H9 (cell line): ENCODE data around the gene TSPAN9. TPM values are rescaled to one million over a fixed set of nuclear protein-coding genes. Genes with fewer than 3 reads are reported as not detected.

Source experiments
- DNase-seq: peaks from one replicate; pipeline ENCODE4 v3.0.0-alpha.2; 2017
- H2AFZ ChIP-seq: one replicate; pipeline ENCODE4 v1.6.1; 2013; ENCODE audit warnings: mild to moderate bottlenecking, low read length, control low read depth, moderate library complexity
- H2AK5ac ChIP-seq: 2 replicates; pipeline ENCODE4 v1.6.1; 2013; ENCODE audit warnings: low read length, control low read depth, mixed read lengths; ENCODE audit not compliant: insufficient read length
- H2BK120ac ChIP-seq: one replicate; pipeline ENCODE4 v1.6.1; 2013; ENCODE audit warnings: low read depth, mild to moderate bottlenecking, low read length, control low read depth, inconsistent platforms; ENCODE audit not compliant: poor library complexity, severe bottlenecking
- H2BK12ac ChIP-seq: 2 replicates; pipeline ENCODE4 v1.6.1; 2013; ENCODE audit warnings: low read length, control low read depth, mixed read lengths, low read depth; ENCODE audit not compliant: insufficient read length
- H2BK15ac ChIP-seq: 2 replicates; pipeline ENCODE4 v1.6.1; 2013; ENCODE audit warnings: low read depth, low read length, control low read depth
- H2BK20ac ChIP-seq: one replicate; pipeline ENCODE4 v1.6.1; 2013; ENCODE audit warnings: low read depth, mild to moderate bottlenecking, low read length, control low read depth, inconsistent platforms; ENCODE audit not compliant: poor library complexity, severe bottlenecking
- H2BK5ac ChIP-seq: 2 replicates; pipeline ENCODE4 v1.6.1; 2013; ENCODE audit warnings: low read length, control low read depth, mixed read lengths; ENCODE audit not compliant: insufficient read length
- H3K14ac ChIP-seq: 2 replicates; pipeline ENCODE4 v1.6.1; 2013; ENCODE audit warnings: low read length, control low read depth; ENCODE audit not compliant: insufficient read depth
- H3K18ac ChIP-seq: 2 replicates; pipeline ENCODE4 v1.6.1; 2013; ENCODE audit warnings: low read depth, mild to moderate bottlenecking, mixed read lengths, low read length, control low read depth; ENCODE audit not compliant: insufficient read length
- H3K23ac ChIP-seq: 2 replicates; pipeline ENCODE4 v1.6.1; 2013; ENCODE audit warnings: low read length, control low read depth, mixed read lengths, low read depth; ENCODE audit not compliant: insufficient read length
- H3K23me2 ChIP-seq: 2 replicates; pipeline ENCODE4 v1.6.1; 2013; ENCODE audit warnings: low read depth, mild to moderate bottlenecking, mixed read lengths, low read length, control low read depth; ENCODE audit not compliant: insufficient read length, poor library complexity, severe bottlenecking
- H3K27ac ChIP-seq: 2 replicates; pipeline ENCODE4 v1.5.1; 2013; ENCODE audit warnings: low read length, control low read depth, mixed read lengths, low read depth; ENCODE audit not compliant: insufficient read length
- H3K27me3 ChIP-seq: 2 replicates; pipeline ENCODE4 v1.6.1; 2013; ENCODE audit warnings: low read length, control low read depth, inconsistent platforms; ENCODE audit not compliant: insufficient read depth
- H3K4ac ChIP-seq: 2 replicates; pipeline ENCODE4 v1.6.1; 2013; ENCODE audit warnings: low read depth, mild to moderate bottlenecking, control low read depth, inconsistent platforms, low read length, moderate library complexity
- H3K4me1 ChIP-seq: 2 replicates; pipeline ENCODE4 v1.6.1; 2013; ENCODE audit warnings: low read length, control low read depth, inconsistent platforms; ENCODE audit not compliant: insufficient read depth
- H3K4me2 ChIP-seq: 2 replicates; pipeline ENCODE4 v1.6.1; 2013; ENCODE audit warnings: low read length, control low read depth, mixed read lengths; ENCODE audit not compliant: insufficient read length, insufficient read depth
- H3K56ac ChIP-seq: 2 replicates; pipeline ENCODE4 v1.6.1; 2013; ENCODE audit warnings: low read depth, mild to moderate bottlenecking, mixed read lengths, low read length, control low read depth; ENCODE audit not compliant: insufficient read length
- H3K79me1 ChIP-seq: 2 replicates; pipeline ENCODE4 v1.6.1; 2013; ENCODE audit warnings: low read depth, mild to moderate bottlenecking, moderate library complexity, low read length, control low read depth, inconsistent platforms; ENCODE audit not compliant: insufficient read depth, poor library complexity, severe bottlenecking
- H3K79me2 ChIP-seq: 2 replicates; pipeline ENCODE4 v1.6.1; 2013; ENCODE audit warnings: low read length, control low read depth, inconsistent platforms; ENCODE audit not compliant: insufficient read depth
- H3K9ac ChIP-seq: 2 replicates; pipeline ENCODE4 v1.6.1; 2013; ENCODE audit warnings: low read length, control low read depth, mixed read lengths; ENCODE audit not compliant: insufficient read length; ENCODE audit errors: extremely low read depth
- H3K9me3 ChIP-seq: one replicate; pipeline ENCODE4 v1.6.1; 2013; ENCODE audit warnings: low read depth, low read length, inconsistent platforms; ENCODE audit not compliant: control insufficient read depth
- H3T11ph ChIP-seq: one replicate; pipeline ENCODE4 v1.6.1; 2013; ENCODE audit warnings: mild to moderate bottlenecking, low read length, control low read depth, inconsistent platforms
- H4K20me1 ChIP-seq: one replicate; pipeline ENCODE4 v1.6.1; 2013; ENCODE audit not compliant: control insufficient read depth, insufficient read length, insufficient read depth
- H4K5ac ChIP-seq: 2 replicates; pipeline ENCODE4 v1.6.1; 2013; ENCODE audit warnings: low read depth, mild to moderate bottlenecking, mixed read lengths, low read length, control low read depth; ENCODE audit not compliant: insufficient read length
- H4K8ac ChIP-seq: replicated peaks from 2 replicates; pipeline ENCODE4 v1.6.1; 2013; ENCODE audit warnings: low read length, control low read depth, mixed read lengths, low read depth; ENCODE audit not compliant: insufficient read length
- H4K91ac ChIP-seq: 2 replicates; pipeline ENCODE4 v1.6.1; 2013; ENCODE audit warnings: low read depth, mild to moderate bottlenecking, moderate library complexity, mixed read lengths, low read length, control low read depth; ENCODE audit not compliant: insufficient read length
- H3K27ac Mint-ChIP-seq, 3 experiments: 2 replicates in 2 of 3; 3 replicates in 1 of 3; pipeline ENCODE4 v1.8.0; 2020 to 2021; ENCODE audit warnings: mixed read lengths in 3 of 3, mild to moderate bottlenecking in 1 of 3, moderate library complexity in 1 of 3
- H3K27me3 Mint-ChIP-seq: 2 replicates; pipeline ENCODE4 v1.8.0; 2021; ENCODE audit warnings: low read depth, mild to moderate bottlenecking, moderate library complexity, mixed read lengths
- H3K36me3 Mint-ChIP-seq, 3 experiments: 2 replicates in 2 of 3; 3 replicates in 1 of 3; pipeline ENCODE4 v1.8.0; 2020 to 2021; ENCODE audit warnings: low read depth in 3 of 3, mixed read lengths in 3 of 3; ENCODE audit not compliant: insufficient read depth in 1 of 3
- H3K4me1 Mint-ChIP-seq, 2 experiments: 2 replicates each; pipeline ENCODE4 v1.8.0; 2020; ENCODE audit warnings: mixed read lengths in 2 of 2
- H3K4me3 Mint-ChIP-seq, 2 experiments: 2 replicates in 1 of 2; 3 replicates in 1 of 2; pipeline ENCODE4 v1.8.0; 2020 to 2021; ENCODE audit warnings: mild to moderate bottlenecking in 2 of 2, mixed read lengths in 2 of 2, moderate library complexity in 1 of 2
- H3K9me3 Mint-ChIP-seq, 2 experiments: 2 replicates in 1 of 2; 3 replicates in 1 of 2; pipeline ENCODE4 v1.8.0; 2020; ENCODE audit warnings: mild to moderate bottlenecking in 2 of 2, mixed read lengths in 2 of 2, moderate library complexity in 1 of 2
- WGBS: extraction: QIAGEN DNeasy Blood & Tissue Kit; methylation state at CpG from one replicate; pipeline ENCODE4 v1.1.7; 2013; ENCODE audit warnings: missing lambda C conversion rate, low lambda C conversion rate, mixed read lengths; ENCODE audit not compliant: insufficient read length; ENCODE audit errors: extremely low coverage; 5-methylcytosine and 5-hydroxymethylcytosine counted together
- total RNA-seq: library from RNA; stranded (reverse); gene quantifications from 2 replicates; pipeline ENCODE4 v1.2.1, GENCODE V29; 2021
- TF ChIP-seq, protein P1 (sequence below): fragments of 200-600 bp; sonication (generic); conservative IDR thresholded peaks from 3 replicates; pipeline ENCODE4 v1.8.0; 2021; ENCODE audit warnings: antibody characterized with exemption, mild to moderate bottlenecking

The TSPAN9 gene
- total RNA-seq, 1 experiment from 2014 or later, result 19.0 TPM

DNA sequence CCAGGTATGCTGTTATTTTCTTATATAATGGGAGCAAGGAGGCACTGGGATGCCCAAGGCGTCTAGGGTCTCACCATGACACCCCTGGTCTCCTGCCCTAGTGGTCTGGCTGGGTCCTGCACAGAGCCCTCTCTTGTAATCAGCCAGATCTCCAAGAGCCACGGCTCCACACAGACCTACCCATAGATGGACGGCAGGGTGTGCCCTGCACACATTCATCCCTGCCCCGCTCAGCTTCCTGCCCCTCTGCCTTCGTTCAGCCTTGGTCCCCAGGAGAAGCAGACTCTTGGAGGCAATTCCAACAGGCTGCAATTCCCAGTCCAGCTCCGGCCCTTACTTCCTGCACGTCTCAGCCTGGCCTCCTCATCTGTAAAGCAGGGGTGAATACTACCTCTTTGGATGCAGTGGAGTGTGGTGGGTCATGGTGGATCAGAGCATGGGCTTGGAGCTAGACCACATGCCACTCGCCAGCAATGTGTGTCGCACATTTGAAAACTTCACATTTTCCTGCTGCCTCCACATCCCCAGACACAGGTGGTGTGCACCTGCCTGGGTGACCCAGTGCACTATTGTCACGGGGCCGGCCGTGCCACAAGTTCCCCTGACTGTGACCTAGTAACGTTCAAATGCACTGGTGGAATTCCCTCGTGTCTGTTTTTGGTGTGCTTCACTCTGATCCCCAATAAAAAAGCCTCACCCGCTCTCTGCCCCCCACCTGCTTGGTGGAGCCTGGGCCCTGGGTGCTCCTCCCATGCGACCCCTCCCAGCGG, 242.7 kb downstream of the TSPAN9 start:
- no peak overlapping the region for H3K23ac ChIP-seq
- H3K27ac ChIP-seq, result no peak overlapping the region
- H3K23me2 ChIP-seq, result no peaks in the 10 kb centered on the region
- H3K27ac Mint-ChIP-seq, result no peak overlapping the region
- H2BK12ac ChIP-seq, result no peak overlapping the region
- no peak overlapping the region for H4K5ac ChIP-seq
- no peak for DNase-seq
- no peak overlapping the region for H3K4me3 Mint-ChIP-seq
- no peaks in the 10 kb centered on the region for H3K9me3 ChIP-seq
- H2BK120ac ChIP-seq, result no peak overlapping the region
- no peak overlapping the region for H3K56ac ChIP-seq
- H3T11ph ChIP-seq, result no peak overlapping the region
- H4K20me1 ChIP-seq, result no peaks in the 10 kb centered on the region
- peaks cover 19% of the 10 kb centered on the region for H3K27me3 Mint-ChIP-seq
- no peak overlapping the region for H2BK15ac ChIP-seq
- no peak overlapping the region for H3K14ac ChIP-seq
- no peaks in the 10 kb centered on the region for H3K36me3 Mint-ChIP-seq
- no peaks in the 10 kb centered on the region for H3K27me3 ChIP-seq
- no peaks in the 10 kb centered on the region for H3K9me3 Mint-ChIP-seq
- no peak overlapping the region for H3K4me2 ChIP-seq
- H4K8ac ChIP-seq, result no peak overlapping the region
- no peak overlapping the region for H3K4ac ChIP-seq
- H4K91ac ChIP-seq, result no peak overlapping the region
- no peaks in the 10 kb centered on the region for H3K79me1 ChIP-seq
- no peak overlapping the region for H2BK5ac ChIP-seq
- WGBS, result no CpG with 5 or more reads among the region's 17 CpGs
- no peak overlapping the region for H2AFZ ChIP-seq
- no peaks in the 10 kb centered on the region for H3K79me2 ChIP-seq
- TF ChIP-seq, protein P1, sequence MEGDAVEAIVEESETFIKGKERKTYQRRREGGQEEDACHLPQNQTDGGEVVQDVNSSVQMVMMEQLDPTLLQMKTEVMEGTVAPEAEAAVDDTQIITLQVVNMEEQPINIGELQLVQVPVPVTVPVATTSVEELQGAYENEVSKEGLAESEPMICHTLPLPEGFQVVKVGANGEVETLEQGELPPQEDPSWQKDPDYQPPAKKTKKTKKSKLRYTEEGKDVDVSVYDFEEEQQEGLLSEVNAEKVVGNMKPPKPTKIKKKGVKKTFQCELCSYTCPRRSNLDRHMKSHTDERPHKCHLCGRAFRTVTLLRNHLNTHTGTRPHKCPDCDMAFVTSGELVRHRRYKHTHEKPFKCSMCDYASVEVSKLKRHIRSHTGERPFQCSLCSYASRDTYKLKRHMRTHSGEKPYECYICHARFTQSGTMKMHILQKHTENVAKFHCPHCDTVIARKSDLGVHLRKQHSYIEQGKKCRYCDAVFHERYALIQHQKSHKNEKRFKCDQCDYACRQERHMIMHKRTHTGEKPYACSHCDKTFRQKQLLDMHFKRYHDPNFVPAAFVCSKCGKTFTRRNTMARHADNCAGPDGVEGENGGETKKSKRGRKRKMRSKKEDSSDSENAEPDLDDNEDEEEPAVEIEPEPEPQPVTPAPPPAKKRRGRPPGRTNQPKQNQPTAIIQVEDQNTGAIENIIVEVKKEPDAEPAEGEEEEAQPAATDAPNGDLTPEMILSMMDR, result peak; percentile 47
- peaks cover 0 to 8% of the 10 kb centered on the region in 2 experiments; a peak in 3 of 4 replicates for H3K4me1 Mint-ChIP-seq
- no peak overlapping the region for H3K9ac ChIP-seq
- H2BK20ac ChIP-seq, result no peak overlapping the region
- H3K4me1 ChIP-seq, result no peaks in the 10 kb centered on the region
- H3K18ac ChIP-seq, result no peak overlapping the region
- H2AK5ac ChIP-seq, result no peak overlapping the region
